Measurements from ENCODE around the gene KPNA2. TPM values are rescaled to one million over a fixed set of nuclear protein-coding genes. Genes with fewer than 3 reads are reported as not detected.
A peak's percentile ranks its signal among the peaks of the same experiment; 100 is the strongest.
"Not testable (repeated sequence)": the region's sequence is repeated elsewhere in the genome, so short reads cannot be mapped to it uniquely, and the experiment has no call there.

The KPNA2 gene
- total and polyA plus RNA-seq, 12 donors, result 5.1 to 59.3 (median 22.8) TPM

GRCh38 chr17:68019675-68020408 is 15.7 kb upstream of the KPNA2 start:
- DNase-seq, result peak; percentile 95 to 99 (median 96)
- H3K4me1 ChIP-seq (replicated peaks in 1 of 2), result peaks cover 0 to 4% of the 10 kb centered on the region in 2 donors
- H3K27me3 ChIP-seq, result no peaks in the 10 kb centered on the region
- 1 to 2% (median 1%) methylated on average over 17 to 51 of the region's 51 CpGs for WGBS, 4 donors
- no peaks in the 10 kb centered on the region for H3K9me3 ChIP-seq (replicated peaks in 1 of 3)
- peak overlapping the region in 2 of 4 donors; percentile 60 to 64 for H3K4me3 ChIP-seq
- no peaks in the 10 kb centered on the region for H3K36me3 ChIP-seq (replicated peaks in 1 of 2)
- peak overlapping the region in 4 of 5 donors; percentile 58 to 89 (median 78) for H3K27ac ChIP-seq
- intact Hi-C loops (cut with DNase I), result loop anchor here in 1 of 2 donors (10.0 kb wide), 1 partner anchor 55 kb away; no protein-coding TSS in a partner anchor
- peak in 5 of 6 experiments; percentile 42 to 83 (median 67) for TF ChIP-seq CTCF (IDR thresholded peaks at IDR 0.05)
- peak; percentile 69 to 81 for TF ChIP-seq POLR2A (IDR thresholded peaks at IDR 0.05)

GRCh38 chr17:68020409-68020756 is 15.2 kb upstream of the KPNA2 start:
- DNase-seq, result peak in 1 of 7 donors; percentile 13
- 1 to 3% (median 2%) methylated on average over 12 of the region's 12 CpGs for WGBS, 4 donors
- Histone ChIP-seq H3K9me3 (replicated peaks in 1 of 3) (no peaks in the 10 kb centered on the region), H3K27ac (peak overlapping the region in 4 of 5 donors; percentile 58 to 89 (median 78)), H3K4me1 (replicated peaks in 1 of 2) (peaks cover 0 to 4% of the 10 kb centered on the region in 2 donors), H3K36me3 (replicated peaks in 1 of 2) (no peaks in the 10 kb centered on the region), H3K27me3 (no peaks in the 10 kb centered on the region), H3K4me3 (peak overlapping the region in 2 of 4 donors; percentile 60 to 64)
- TF ChIP-seq POLR2A (IDR thresholded peaks at IDR 0.05) (no peak), CTCF (IDR thresholded peaks at IDR 0.05) (no peak)
- intact Hi-C loops (cut with DNase I), result no loop called here

- H3K9me3 ChIP-seq (replicated peaks in 1 of 3); H3K4me1 ChIP-seq (replicated peaks in 1 of 2); DNase-seq; intact Hi-C loops (cut with DNase I); H3K27me3 ChIP-seq; H3K36me3 ChIP-seq (replicated peaks in 1 of 2): not testable (repeated sequence)
- H3K27ac ChIP-seq, result peak overlapping the region in 4 of 5 donors; percentile 58 to 89 (median 78)
- peak overlapping the region in 1 of 4 donors; percentile 64 for H3K4me3 ChIP-seq
- 84 to 88% (median 87%) methylated on average over 13 of the region's 13 CpGs for WGBS, 4 donors
Observed at GRCh38 chr17:68020791-68021190, 14.7 kb upstream of the KPNA2 start.

- Histone ChIP-seq H3K27ac (no peak overlapping the region), H3K27me3 (no peaks in the 10 kb centered on the region), H3K4me1 (replicated peaks in 1 of 2) (peaks cover 0 to 4% of the 10 kb centered on the region in 2 donors), H3K36me3 (replicated peaks in 1 of 2) (no peaks in the 10 kb centered on the region), H3K9me3 (replicated peaks in 1 of 3) (no peaks in the 10 kb centered on the region), H3K4me3 (no peak overlapping the region)
- 77 to 85% (median 80%) methylated on average over 8 of the region's 8 CpGs for WGBS, 4 donors
- intact Hi-C loops (cut with DNase I), result no loop called here
- TF ChIP-seq CTCF (IDR thresholded peaks at IDR 0.05), result no peak
- no peak for TF ChIP-seq POLR2A (IDR thresholded peaks at IDR 0.05)
- no peak for DNase-seq
Observed at GRCh38 chr17:68021963-68022362, 13.6 kb upstream of the KPNA2 start.

GRCh38 chr17:68022547-68022946 is 13.0 kb upstream of the KPNA2 start:
- WGBS, 4 donors, result 95 to 99% (median 97%) methylated on average over 15 of the region's 15 CpGs
- H3K27ac ChIP-seq; intact Hi-C loops (cut with DNase I); H3K4me1 ChIP-seq (replicated peaks in 1 of 2); H3K4me3 ChIP-seq; H3K27me3 ChIP-seq; DNase-seq; H3K9me3 ChIP-seq (replicated peaks in 1 of 3); H3K36me3 ChIP-seq (replicated peaks in 1 of 2): not testable (repeated sequence)

Measured in adrenal gland (tissue), 12 donors.